ENCODE data around the gene TTC1. TPM values are rescaled to one million over a fixed set of nuclear protein-coding genes. Genes with fewer than 3 reads are reported as not detected.

TTC1 gene
- total and polyA plus RNA-seq, 9 of the 15 experiments (the other 6 are each of a cell fraction or from before 2014, with no cell fraction given) = 51.9 to 173 (median 87.7) TPM

DNA sequence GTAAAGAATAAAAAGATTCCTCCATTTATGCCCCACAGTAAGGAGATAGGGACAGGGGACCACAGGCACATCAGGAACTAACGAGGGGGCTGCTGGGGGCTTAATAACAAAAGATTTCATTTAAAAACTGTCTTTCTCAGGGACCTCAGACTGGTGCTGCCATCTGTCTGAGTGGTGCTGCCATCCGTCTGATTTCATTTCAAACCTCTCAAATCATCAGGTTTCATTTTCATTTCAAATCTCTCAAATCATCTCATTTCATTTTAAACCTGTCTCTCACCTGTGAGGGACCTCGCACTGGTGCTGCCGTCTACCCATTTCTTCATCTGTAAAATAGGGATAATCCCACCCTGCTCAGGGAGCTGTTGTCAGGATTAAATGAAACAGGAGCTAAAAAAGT is 46.7 kb upstream of the TTC1 start:
- WGBS (ENCODE audit: insufficient coverage, low coverage, missing lambda C conversion rate) = 2% methylated on average over 4 of the region's 4 CpGs

GRCh38 chr5:159963935-159964334 is 45.0 kb upstream of the TTC1 start:
- BruUV-seq (replicated peaks) = no TSS peak
- no peaks in the 10 kb centered on the region for H3K79me2 ChIP-seq (ENCODE audit: control insufficient read depth, insufficient read depth, low read length)
- no peak for ATAC-seq
- H3K27me3 ChIP-seq (ENCODE audit: control insufficient read depth in 2 of 2, insufficient read depth in 2 of 2, low read length in 2 of 2) = peaks cover 0 to 15% of the 10 kb centered on the region in 2 experiments; a peak in 2 of 5 replicates
- CTCF ChIA-PET (ENCODE audit: low intra/inter-chr PET ratio) = no interaction called here
- no peak overlapping the region for H3K4me2 ChIP-seq (ENCODE audit: insufficient read depth, low read length)
- POLR2A ChIA-PET = no interaction called here
- H3K9me3 ChIP-seq (replicated peaks; ENCODE audit: control insufficient read depth, insufficient read depth, low read depth, low read length) = no peaks in the 10 kb centered on the region
- no peak overlapping the region for H3K4me3 ChIP-seq
- H3K9me1 ChIP-seq (ENCODE audit: control insufficient read depth, insufficient read depth, low read length) = no peaks in the 10 kb centered on the region
- in situ Hi-C loops (cut with MboI) (no loop called here), intact Hi-C loops (cut with micrococcal nuclease) (no loop called here)
- H3K9ac ChIP-seq (ENCODE audit: insufficient read depth in 1 of 2, low read depth in 2 of 2, low read length in 2 of 2) = no peak overlapping the region
- no peaks in the 10 kb centered on the region for H4K20me1 ChIP-seq (replicated peaks; ENCODE audit: control insufficient read depth, insufficient read depth, low read length)
- 1% methylated on average over 6 of the region's 6 CpGs for WGBS (ENCODE audit: insufficient coverage, low coverage, missing lambda C conversion rate)
- H2AFZ ChIP-seq (ENCODE audit: low read depth, low read length) = no peak overlapping the region
- H3K4me1 ChIP-seq (replicated peaks in 1 of 2; ENCODE audit: control insufficient read depth in 2 of 2, insufficient read depth in 2 of 2, low read length in 2 of 2) = no peaks in the 10 kb centered on the region
- FAIRE-seq = no peak
- H3K27ac ChIP-seq (ENCODE audit: extremely low read depth, low read depth, low read length) = no peak overlapping the region
- DNase-seq (ENCODE audit: extremely low read depth in 1 of 4, low spot score in 3 of 4) = no peak
- H3K36me3 ChIP-seq (ENCODE audit: control insufficient read depth, insufficient read depth, low read length) = no peaks in the 10 kb centered on the region
- TF ChIP-seq NEUROD1 (IDR thresholded peaks at IDR 0.05; ENCODE audit: borderline replicate concordance, low read depth, low read length, partially characterized antibody) (no peak), GTF3C2 (IDR thresholded peaks at IDR 0.05; ENCODE audit: borderline replicate concordance, extremely low read depth, insufficient read length) (no peak), ZSCAN29 (IDR thresholded peaks at IDR 0.05) (no peak), STAT5A (IDR thresholded peaks at IDR 0.05; ENCODE audit: borderline replicate concordance, low read length) (no peak), ELK3 (CRISPR knock-in tag; IDR thresholded peaks at IDR 0.05) (no peak), MCM5 (IDR thresholded peaks at IDR 0.05; ENCODE audit: low read depth) (no peak), SRF (CRISPR knock-in tag; IDR thresholded peaks at IDR 0.05) (no peak), ZC3H8 (IDR thresholded peaks at IDR 0.05) (no peak)
- TF ChIP-seq, protein P1, sequence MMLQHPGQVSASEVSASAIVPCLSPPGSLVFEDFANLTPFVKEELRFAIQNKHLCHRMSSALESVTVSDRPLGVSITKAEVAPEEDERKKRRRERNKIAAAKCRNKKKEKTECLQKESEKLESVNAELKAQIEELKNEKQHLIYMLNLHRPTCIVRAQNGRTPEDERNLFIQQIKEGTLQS (IDR thresholded peaks at IDR 0.05) = no peak
- TF ChIP-seq, protein P1 (CRISPR knock-in tag; conservative IDR thresholded peaks at IDR 0.05) = no peak

More for the DNA sequence above, 46.7 kb upstream of the TTC1 start:
- H3K27me3 ChIP-seq (ENCODE audit: control insufficient read depth in 2 of 2, insufficient read depth in 2 of 2, low read length in 2 of 2) = peaks cover 0 to 15% of the 10 kb centered on the region in 2 experiments; a peak in 2 of 5 replicates
- H3K36me3 ChIP-seq (ENCODE audit: control insufficient read depth, insufficient read depth, low read length) = no peaks in the 10 kb centered on the region
- H3K4me1 ChIP-seq (replicated peaks in 1 of 2; ENCODE audit: control insufficient read depth in 2 of 2, insufficient read depth in 2 of 2, low read length in 2 of 2) = no peaks in the 10 kb centered on the region
- ChIA-PET POLR2A (no interaction called here), CTCF (ENCODE audit: low intra/inter-chr PET ratio) (no interaction called here)
- FAIRE-seq (no peak), ATAC-seq (no peak), DNase-seq (ENCODE audit: extremely low read depth in 1 of 4, low spot score in 3 of 4) (no peak)
- H3K4me2 ChIP-seq (ENCODE audit: insufficient read depth, low read length) = no peak overlapping the region
- H3K9ac ChIP-seq (ENCODE audit: insufficient read depth in 1 of 2, low read depth in 2 of 2, low read length in 2 of 2) = no peak overlapping the region
- no TSS peak for BruUV-seq (replicated peaks)
- H3K9me1 ChIP-seq (ENCODE audit: control insufficient read depth, insufficient read depth, low read length) = no peaks in the 10 kb centered on the region
- in situ Hi-C loops (cut with MboI) (no loop called here), intact Hi-C loops (cut with micrococcal nuclease) (no loop called here)
- no peak overlapping the region for H3K27ac ChIP-seq (ENCODE audit: extremely low read depth, low read depth, low read length)
- no peaks in the 10 kb centered on the region for H4K20me1 ChIP-seq (replicated peaks; ENCODE audit: control insufficient read depth, insufficient read depth, low read length)
- TF ChIP-seq ZNF785 (CRISPR knock-in tag; IDR thresholded peaks at IDR 0.05) = no peak
- no peak for TF ChIP-seq MCM7 (IDR thresholded peaks at IDR 0.05)
- TF ChIP-seq HDAC2 (IDR thresholded peaks at IDR 0.05) = no peak
- TF ChIP-seq CXXC5 (CRISPR knock-in tag; IDR thresholded peaks at IDR 0.05) = no peak
- H3K79me2 ChIP-seq (ENCODE audit: control insufficient read depth, insufficient read depth, low read length) = no peaks in the 10 kb centered on the region
- H3K4me3 ChIP-seq = no peak overlapping the region
- no peak overlapping the region for H2AFZ ChIP-seq (ENCODE audit: low read depth, low read length)
- no peaks in the 10 kb centered on the region for H3K9me3 ChIP-seq (replicated peaks; ENCODE audit: control insufficient read depth, insufficient read depth, low read depth, low read length)

All from K562 (cell line).